K562 (cell line): ENCODE data around the gene ADSS2. TPM values are rescaled to one million over a fixed set of nuclear protein-coding genes. Genes with fewer than 3 reads are reported as not detected.
A peak's percentile ranks its signal among the peaks of the same experiment; 100 is the strongest.

Experiments used
- ADNP ChIP-seq: fragments of 200-800 bp; sonication (Bioruptor generic); IDR thresholded peaks from 2 replicates; pipeline ENCODE4 v1.6.1; 2016; ENCODE audit warnings: missing genetic modification characterization, missing compliant biosample characterization
- CEBPG ChIP-seq, 3 experiments: fragments of 200-800 bp in 1 of 3; sonication (Bioruptor generic) in 1 of 3; sonication (generic) in 1 of 3; formaldehyde crosslinking in 1 of 3; IDR thresholded peaks in 2 of 3; conservative IDR thresholded peaks in 1 of 3; 2 replicates each; pipeline versions ENCODE4 v1.6.1 to v1.8.0; 2016 to 2022; ENCODE audit warnings: missing compliant biosample characterization in 2 of 3, missing genetic modification characterization in 2 of 3, mild to moderate bottlenecking in 1 of 3, missing genetic modification reagents in 1 of 3
- FOXK1 ChIP-seq: sonication (generic); formaldehyde crosslinking; IDR thresholded peaks from 2 replicates; pipeline ENCODE4 v1.8.0; 2022; ENCODE audit warnings: missing genetic modification reagents, mild to moderate bottlenecking, borderline replicate concordance
- GATAD2A ChIP-seq: fragments of 450-650 bp; IDR thresholded peaks from 2 replicates; pipeline ENCODE4 v1.6.1; 2017
- GTF2A2 ChIP-seq: IDR thresholded peaks from 2 replicates; pipeline ENCODE4 v1.6.1; 2016; ENCODE audit warnings: mild to moderate bottlenecking, missing genetic modification characterization, missing compliant biosample characterization
- HMG20B ChIP-seq: fragments of 250-450 bp; sonication (Bioruptor Pico); IDR thresholded peaks from 2 replicates; pipeline ENCODE4 v1.5.0; 2021; ENCODE audit warnings: mild to moderate bottlenecking
- IRF2 ChIP-seq: sonication (generic); formaldehyde crosslinking; IDR thresholded peaks from 2 replicates; pipeline ENCODE4 v1.8.1; 2022; ENCODE audit warnings: mild to moderate bottlenecking, missing genetic modification reagents
- MAFG ChIP-seq: fragments of 450-650 bp; conservative IDR thresholded peaks from 2 replicates; pipeline ENCODE4 v1.6.1; 2016; ENCODE audit warnings: missing genetic modification characterization, missing compliant biosample characterization
- PHF8 ChIP-seq: fragments of 200-600 bp; sonication (generic); IDR thresholded peaks from 2 replicates; pipeline ENCODE4 v1.6.1; 2012; ENCODE audit warnings: mixed run types, mild to moderate bottlenecking, inconsistent platforms, low read length, moderate library complexity, borderline replicate concordance
- POLR2H ChIP-seq: IDR thresholded peaks from 2 replicates; pipeline ENCODE4 v1.6.1; 2016; ENCODE audit warnings: missing genetic modification characterization, low read depth, mild to moderate bottlenecking, control low read depth, missing compliant biosample characterization, moderate library complexity
- RBM39 ChIP-seq: fragments of 200-400 bp; formaldehyde crosslinking; optimal IDR thresholded peaks from 2 replicates; pipeline ENCODE3; 2018; ENCODE audit warnings: low read depth, low read length
- RFX1 ChIP-seq: fragments of 450-650 bp; IDR thresholded peaks from 2 replicates; pipeline ENCODE4 v1.6.1; 2016; ENCODE audit warnings: mild to moderate bottlenecking, moderate library complexity
- SMAD1 ChIP-seq: fragments of 150-350 bp; IDR thresholded peaks from 2 replicates; pipeline ENCODE4 v1.6.1; 2014; ENCODE audit warnings: low read length, low read depth; ENCODE audit not compliant: partially characterized antibody
- SOX6 ChIP-seq: fragments of 450-650 bp; IDR thresholded peaks from 2 replicates; pipeline ENCODE4 v1.6.1; 2014; ENCODE audit warnings: mild to moderate bottlenecking
- ZC3H11A ChIP-seq: IDR thresholded peaks from 2 replicates; pipeline ENCODE4 v1.6.1; 2012; ENCODE audit warnings: low read depth, low read length, improper control_type of control experiment
- ZNF695 ChIP-seq: fragments of 450-650 bp; formaldehyde crosslinking; IDR thresholded peaks from 2 replicates; pipeline ENCODE4 v1.4.0; 2020; ENCODE audit warnings: mild to moderate bottlenecking, moderate library complexity
- polyA plus RNA-seq, 8 experiments: library from polyadenylated mRNA; depleted of rRNA in 4 of 8; stranded (reverse) in 5 of 8; unstranded in 3 of 8; fragments of >200 nt; fragmentation: Nextera tagmentation in 2 of 8; fragmentation: Illumina TruSeq in 1 of 8; extraction: Ambion mirVana in 2 of 8; extraction: Trizol in 1 of 8; gene quantifications; 2 replicates each; pipeline versions ENCODE4 v1.2.1 to v1.2.3, GENCODE V29; 2011 to 2014; ENCODE audit warnings: inconsistent platforms in 1 of 8, missing spikeins in 1 of 8
- total RNA-seq, 7 experiments: library from RNA; depleted of rRNA in 6 of 7; stranded (reverse); fragments of >200 nt in 6 of 7; fragmentation: Illumina TruSeq in 2 of 7; extraction: Trizol in 2 of 7; gene quantifications; 2 replicates each; pipeline versions ENCODE4 v1.2.1 to v1.2.3, GENCODE V29; 2011 to 2021; ENCODE audit warnings: low replicate concordance in 1 of 7
- TF ChIP-seq, protein P1 (sequence below), 2 experiments: fragments of 200-800 bp in 1 of 2; sonication (Bioruptor generic) in 1 of 2; sonication (generic) in 1 of 2; formaldehyde crosslinking in 1 of 2; IDR thresholded peaks in 1 of 2; conservative IDR thresholded peaks in 1 of 2; 2 replicates each; pipeline versions ENCODE4 v1.5.0 to v1.6.1; 2016 to 2020; ENCODE audit warnings: missing compliant biosample characterization in 1 of 2, missing genetic modification characterization in 1 of 2, missing genetic modification reagents in 1 of 2
- TF ChIP-seq, protein P2 (sequence below): fragments of 250-450 bp; sonication (Bioruptor Pico); IDR thresholded peaks from 2 replicates; pipeline ENCODE4 v1.8.0; 2022; ENCODE audit warnings: moderate library complexity, mild to moderate bottlenecking, inconsistent platforms
- TF ChIP-seq, protein P3 (sequence below): IDR thresholded peaks from 2 replicates; pipeline ENCODE4 v1.6.1; 2012; ENCODE audit warnings: low read depth, low read length, improper control_type of control experiment, borderline replicate concordance
- TF ChIP-seq, protein P4 (sequence below): fragments of 450-650 bp; formaldehyde crosslinking; IDR thresholded peaks from 2 replicates; pipeline ENCODE4 v1.4.0; 2022; ENCODE audit warnings: missing genetic modification characterization
- TF ChIP-seq, protein P5 (sequence below): fragments of 450-650 bp; conservative IDR thresholded peaks from 2 replicates; pipeline ENCODE4 v1.6.1; 2016; ENCODE audit warnings: missing genetic modification characterization, low read depth, mild to moderate bottlenecking, missing compliant biosample characterization, moderate library complexity

Gene ADSS2
- total and polyA plus RNA-seq, 9 of the 15 experiments (the other 6 are each of a cell fraction or from before 2014, with no cell fraction given), result 8.8 to 63.8 (median 59.4) TPM

DNA sequence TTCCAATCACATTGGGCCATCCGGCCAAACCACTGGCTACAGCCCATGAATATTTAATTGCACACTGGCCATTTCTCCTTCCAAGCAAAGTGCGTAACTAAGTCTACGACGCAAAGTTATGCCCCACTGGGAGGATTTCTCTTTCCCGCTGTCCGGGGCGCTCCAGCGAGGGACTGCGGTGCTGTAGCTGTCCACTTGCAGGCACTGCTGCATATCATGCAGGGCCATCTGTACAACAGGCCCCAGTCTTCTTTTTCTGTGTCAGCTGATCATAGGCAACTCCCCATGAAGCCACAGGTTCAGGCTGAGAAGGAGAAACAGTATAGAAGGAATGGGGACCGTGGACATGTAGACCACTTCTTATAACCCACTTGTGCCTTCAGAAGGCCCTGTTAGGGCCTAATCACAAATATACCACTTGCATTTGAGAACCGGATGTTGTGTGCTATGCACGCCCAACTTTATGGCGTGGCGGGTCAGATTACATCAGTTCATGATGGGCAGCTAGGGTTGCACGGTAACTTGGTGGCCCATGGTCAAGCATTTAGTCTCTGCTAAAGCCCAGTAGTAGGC lies 58.0 kb downstream of the ADSS2 start (continued):
- TF ChIP-seq, protein P1, sequence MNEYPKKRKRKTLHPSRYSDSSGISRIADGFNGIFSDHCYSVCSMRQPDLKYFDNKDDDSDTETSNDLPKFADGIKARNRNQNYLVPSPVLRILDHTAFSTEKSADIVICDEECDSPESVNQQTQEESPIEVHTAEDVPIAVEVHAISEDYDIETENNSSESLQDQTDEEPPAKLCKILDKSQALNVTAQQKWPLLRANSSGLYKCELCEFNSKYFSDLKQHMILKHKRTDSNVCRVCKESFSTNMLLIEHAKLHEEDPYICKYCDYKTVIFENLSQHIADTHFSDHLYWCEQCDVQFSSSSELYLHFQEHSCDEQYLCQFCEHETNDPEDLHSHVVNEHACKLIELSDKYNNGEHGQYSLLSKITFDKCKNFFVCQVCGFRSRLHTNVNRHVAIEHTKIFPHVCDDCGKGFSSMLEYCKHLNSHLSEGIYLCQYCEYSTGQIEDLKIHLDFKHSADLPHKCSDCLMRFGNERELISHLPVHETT (CRISPR knock-in tag; conservative IDR thresholded peaks at IDR 0.05 in 1 of 2, IDR thresholded peaks at IDR 0.05 in 1 of 2), result peak in 1 of 2 experiments; percentile 72; a peak in 2 of 4 replicates
- TF ChIP-seq RBM39 (no peak), MAFG (tag) (peak; percentile 22; the same call in 1 of the 2 replicates), ADNP (tag) (peak; percentile 75), SMAD1 (peak; percentile 66), HMG20B (CRISPR knock-in tag) (no peak), GATAD2A (peak; percentile 67; the same call in 1 of the 2 replicates), SOX6 (peak; percentile 80), GTF2A2 (tag) (no peak), POLR2H (tag) (peak; percentile 36; the same call in 1 of the 2 replicates), RFX1 (no peak), CEBPG (CRISPR knock-in tag; IDR thresholded peaks at IDR 0.05) (no peak; the same call in 1 of the 2 replicates), CEBPG (tag; conservative IDR thresholded peaks at IDR 0.05 in 1 of 2, IDR thresholded peaks at IDR 0.05 in 1 of 2) (peak; percentile 7 to 31; a peak in 2 of 4 replicates), PHF8 (peak; percentile 26; the same call in 1 of the 2 replicates), ZC3H11A (no peak), IRF2 (CRISPR knock-in tag) (no peak), FOXK1 (CRISPR knock-in tag) (0 out of 2 replicates have a peak, but pooled peaks have one; percentile 51), ZNF695 (CRISPR knock-in tag) (no peak)
- TF ChIP-seq, protein P2, sequence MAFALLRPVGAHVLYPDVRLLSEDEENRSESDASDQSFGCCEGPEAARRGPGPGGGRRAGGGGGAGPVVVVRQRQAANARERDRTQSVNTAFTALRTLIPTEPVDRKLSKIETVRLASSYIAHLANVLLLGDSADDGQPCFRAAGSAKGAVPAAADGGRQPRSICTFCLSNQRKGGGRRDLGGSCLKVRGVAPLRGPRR (CRISPR knock-in tag), result no peak
- TF ChIP-seq, protein P3, sequence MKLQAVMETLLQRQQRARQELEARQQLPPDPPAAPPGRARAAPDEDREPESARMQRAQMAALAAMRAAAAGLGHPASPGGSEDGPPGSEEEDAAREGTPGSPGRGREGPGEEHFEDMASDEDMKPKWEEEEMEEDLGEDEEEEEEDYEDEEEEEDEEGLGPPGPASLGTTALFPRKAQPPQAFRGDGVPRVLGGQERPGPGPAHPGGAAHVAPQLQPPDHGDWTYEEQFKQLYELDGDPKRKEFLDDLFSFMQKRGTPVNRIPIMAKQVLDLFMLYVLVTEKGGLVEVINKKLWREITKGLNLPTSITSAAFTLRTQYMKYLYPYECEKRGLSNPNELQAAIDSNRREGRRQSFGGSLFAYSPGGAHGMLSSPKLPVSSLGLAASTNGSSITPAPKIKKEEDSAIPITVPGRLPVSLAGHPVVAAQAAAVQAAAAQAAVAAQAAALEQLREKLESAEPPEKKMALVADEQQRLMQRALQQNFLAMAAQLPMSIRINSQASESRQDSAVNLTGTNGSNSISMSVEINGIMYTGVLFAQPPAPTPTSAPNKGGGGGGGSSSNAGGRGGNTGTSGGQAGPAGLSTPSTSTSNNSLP, result 0 out of 2 replicates have a peak, but pooled peaks have one; percentile 52
- TF ChIP-seq, protein P4, sequence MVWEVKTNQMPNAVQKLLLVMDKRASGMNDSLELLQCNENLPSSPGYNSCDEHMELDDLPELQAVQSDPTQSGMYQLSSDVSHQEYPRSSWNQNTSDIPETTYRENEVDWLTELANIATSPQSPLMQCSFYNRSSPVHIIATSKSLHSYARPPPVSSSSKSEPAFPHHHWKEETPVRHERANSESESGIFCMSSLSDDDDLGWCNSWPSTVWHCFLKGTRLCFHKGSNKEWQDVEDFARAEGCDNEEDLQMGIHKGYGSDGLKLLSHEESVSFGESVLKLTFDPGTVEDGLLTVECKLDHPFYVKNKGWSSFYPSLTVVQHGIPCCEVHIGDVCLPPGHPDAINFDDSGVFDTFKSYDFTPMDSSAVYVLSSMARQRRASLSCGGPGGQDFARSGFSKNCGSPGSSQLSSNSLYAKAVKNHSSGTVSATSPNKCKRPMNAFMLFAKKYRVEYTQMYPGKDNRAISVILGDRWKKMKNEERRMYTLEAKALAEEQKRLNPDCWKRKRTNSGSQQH (CRISPR knock-in tag), result no peak
- TF ChIP-seq, protein P5, sequence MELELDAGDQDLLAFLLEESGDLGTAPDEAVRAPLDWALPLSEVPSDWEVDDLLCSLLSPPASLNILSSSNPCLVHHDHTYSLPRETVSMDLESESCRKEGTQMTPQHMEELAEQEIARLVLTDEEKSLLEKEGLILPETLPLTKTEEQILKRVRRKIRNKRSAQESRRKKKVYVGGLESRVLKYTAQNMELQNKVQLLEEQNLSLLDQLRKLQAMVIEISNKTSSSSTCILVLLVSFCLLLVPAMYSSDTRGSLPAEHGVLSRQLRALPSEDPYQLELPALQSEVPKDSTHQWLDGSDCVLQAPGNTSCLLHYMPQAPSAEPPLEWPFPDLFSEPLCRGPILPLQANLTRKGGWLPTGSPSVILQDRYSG (tag), result peak; percentile 78
